ENCODE measurements around the gene ACBD5. TPM values are rescaled to one million over a fixed set of nuclear protein-coding genes. Genes with fewer than 3 reads are reported as not detected.
"Not testable (repeated sequence)": the region's sequence is repeated elsewhere in the genome, so short reads cannot be mapped to it uniquely, and the experiment has no call there.

ACBD5 gene
- 26.8 and 58.4 TPM in 2 replicates for total RNA-seq (ENCODE audit: low replicate concordance)

GRCh38 chr10:27240212-27241009 is at the start of gene ACBD5:
Gene ACBD5 (minus strand): TSS chr10:27240797. CDS start chr10:27240688, 109 bp downstream.
- DNase-seq (ENCODE audit: low read depth) = peak; percentile 79
- no peak for TF ChIP-seq CTCF (IDR thresholded peaks at IDR 0.05; ENCODE audit: insufficient read depth, low read length)

GRCh38 chr10:27285093-27285492 is 44.5 kb upstream of the ACBD5 start:
- H3K4me3 ChIP-seq (ENCODE audit: low read depth, low read length) = no peak overlapping the region
- TF ChIP-seq CTCF (IDR thresholded peaks at IDR 0.05; ENCODE audit: insufficient read depth, low read length) = peak; percentile 25
- peak; percentile 10 for DNase-seq (ENCODE audit: low read depth)

More at GRCh38 chr10:27240212-27241009, at the start of gene ACBD5:
- H3K4me3 ChIP-seq (ENCODE audit: low read depth, low read length) = peak within 1 kb of the TSS; percentile 88

- no peak for TF ChIP-seq CTCF (IDR thresholded peaks at IDR 0.05; ENCODE audit: insufficient read depth, low read length)
- no peak for DNase-seq (ENCODE audit: low read depth)
- no peak overlapping the region for H3K4me3 ChIP-seq (ENCODE audit: low read depth, low read length)
These were observed 36.0 kb upstream of the ACBD5 start for GRCh38 chr10:27276581-27276980.

- DNase-seq (ENCODE audit: low read depth); H3K4me3 ChIP-seq (ENCODE audit: low read depth, low read length): not testable (repeated sequence)
These were observed 25.4 kb upstream of the ACBD5 start for GRCh38 chr10:27266025-27266424.

- DNase-seq (ENCODE audit: low read depth); H3K4me3 ChIP-seq (ENCODE audit: low read depth, low read length): not testable (repeated sequence)
These were observed 22.2 kb upstream of the ACBD5 start for GRCh38 chr10:27262788-27263187.

- no peak for TF ChIP-seq CTCF (IDR thresholded peaks at IDR 0.05; ENCODE audit: insufficient read depth, low read length)
- peak overlapping the region; percentile 40 for H3K4me3 ChIP-seq (ENCODE audit: low read depth, low read length)
- DNase-seq (ENCODE audit: low read depth) = no peak
These were observed 18.5 kb upstream of the ACBD5 start for GRCh38 chr10:27258838-27259812.

- peak overlapping the region; percentile 40 for H3K4me3 ChIP-seq (ENCODE audit: low read depth, low read length)
- no peak for DNase-seq (ENCODE audit: low read depth)
- TF ChIP-seq CTCF (IDR thresholded peaks at IDR 0.05; ENCODE audit: insufficient read depth, low read length) = no peak
These were observed 17.9 kb upstream of the ACBD5 start for GRCh38 chr10:27258492-27258837.

Data from fibroblast of the aortic adventitia (primary cell).